Cardiac septum (tissue), 1 donor: ENCODE measurements around the gene SLC12A1. TPM values are rescaled to one million over a fixed set of nuclear protein-coding genes. Genes with fewer than 3 reads are reported as not detected.

ENCODE experiments used
- DNase-seq: peaks from one replicate; pipeline ENCODE4 v3.0.0-alpha.2; 2020; ENCODE audit warnings: low spot score
- intact Hi-C: fragments of 100-400 bp; cut with DNase I; formaldehyde crosslinking; loops from one replicate; pipeline ENCODE4 v1.14.0; 2022
- total RNA-seq: library from RNA; stranded (reverse); fragmentation: NEBNext Ultra II Directional; extraction: Animal tissue kit (Norgen Biotek cat#: 25700); gene quantifications from one replicate; pipeline ENCODE4 v1.2.1, GENCODE V29; 2021
- donor health status: DM: no; HTN: no; CAD: no.

Gene SLC12A1
- total RNA-seq, 1 donor from 2014 or later: not detected

DNA sequence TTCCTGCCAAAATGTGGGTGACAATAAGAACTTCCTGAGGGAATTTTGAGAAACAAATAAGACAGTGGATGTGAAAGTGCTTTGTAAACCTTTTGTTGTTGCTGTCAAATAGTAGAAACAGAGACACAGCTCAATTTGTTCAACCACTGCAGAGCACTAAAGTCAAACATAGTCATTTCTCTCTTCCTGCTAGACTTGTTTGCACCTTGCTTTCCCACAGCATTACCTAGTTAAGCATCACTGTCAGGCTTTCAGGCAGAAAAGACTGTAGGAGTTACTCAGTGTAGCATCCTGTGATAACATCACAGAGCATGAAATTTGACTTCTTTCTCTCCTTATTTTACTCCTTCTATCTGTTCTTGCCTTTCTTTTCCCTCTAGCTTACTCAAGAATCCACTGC lies 27.1 kb downstream of the SLC12A1 start:
- no peak for DNase-seq
- intact Hi-C loops: no loop called here

DNA sequence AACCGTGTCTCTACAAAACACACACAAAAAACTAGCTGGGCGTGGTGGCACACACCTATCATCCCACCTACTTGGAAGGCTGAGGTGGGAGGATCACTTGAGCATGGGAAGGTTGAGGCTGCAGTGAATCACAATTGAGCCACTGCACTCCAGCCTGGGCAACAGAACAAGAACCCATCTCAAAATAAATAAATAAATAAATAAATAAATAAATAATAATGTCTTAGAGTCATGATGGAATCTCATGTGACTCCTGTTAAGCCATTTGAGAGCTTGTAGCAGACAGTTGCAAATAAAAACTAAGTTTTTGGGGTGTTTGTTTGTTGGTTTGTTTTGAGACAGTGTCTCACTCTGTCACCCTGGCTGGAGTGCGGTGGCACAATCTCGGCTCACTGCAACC lies 33.2 kb downstream of the SLC12A1 start:
- intact Hi-C loops: no loop called here

DNA sequence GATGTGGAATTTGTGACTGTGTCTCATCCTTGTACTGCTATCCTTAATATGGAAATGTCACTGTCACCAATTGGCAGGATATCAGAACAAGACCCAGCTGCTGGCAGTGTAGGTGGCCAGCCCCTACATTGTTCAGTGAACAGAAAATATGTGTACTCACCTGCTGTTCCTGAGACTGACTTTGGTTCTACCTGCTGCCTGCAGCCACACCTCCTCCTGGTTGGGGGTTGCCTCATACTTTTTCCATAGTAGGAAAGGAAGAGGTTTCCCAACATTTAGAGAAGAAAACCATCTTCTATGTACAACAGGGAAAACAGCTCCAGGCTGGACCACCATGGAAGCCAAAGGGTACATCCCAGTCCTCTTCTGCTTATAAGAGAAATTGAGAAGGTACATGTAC lies 35.9 kb downstream of the SLC12A1 start:
- intact Hi-C loops: no loop called here
- DNase-seq: no peak

More for the DNA sequence above, 33.2 kb downstream of the SLC12A1 start:
- no peak for DNase-seq

DNA sequence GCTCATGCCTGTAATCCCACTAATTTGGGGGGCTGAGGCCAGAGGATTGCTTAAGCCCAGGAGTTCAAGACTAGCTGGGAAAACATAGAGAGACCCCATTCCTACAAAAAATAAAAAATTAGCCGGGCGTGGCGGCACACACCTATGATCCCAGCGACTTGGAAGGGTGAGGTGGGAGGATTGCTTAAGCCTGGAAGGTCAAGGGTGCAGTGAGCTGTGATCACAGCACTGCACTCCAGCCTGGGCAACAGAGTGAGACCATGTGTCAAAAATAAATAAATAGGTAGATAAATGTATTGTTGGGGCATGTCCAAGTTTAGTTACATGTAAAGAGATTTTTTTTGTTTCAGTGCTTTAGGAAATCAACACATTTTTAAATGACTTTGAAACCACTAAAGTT lies 36.4 kb downstream of the SLC12A1 start:
- intact Hi-C loops: no loop called here

DNA sequence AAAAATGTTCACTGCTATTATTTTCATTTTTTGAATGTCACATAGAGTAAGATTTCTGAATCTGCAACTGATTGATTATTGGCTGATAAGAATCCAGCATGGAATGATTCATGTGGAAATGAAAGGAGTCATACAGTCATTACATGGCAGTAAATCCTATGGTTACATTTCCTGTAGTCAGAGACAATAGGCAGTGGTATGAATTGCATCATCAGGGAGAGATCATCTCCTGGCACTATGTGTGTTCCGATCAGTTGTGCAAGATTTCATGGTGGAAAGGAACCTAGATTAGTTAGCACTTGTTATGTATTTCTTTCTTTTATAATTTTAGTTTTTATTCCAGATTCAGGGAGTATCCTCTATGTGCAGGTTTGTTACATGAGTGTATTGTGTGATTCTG lies 38.8 kb downstream of the SLC12A1 start:
- intact Hi-C loops: no loop called here
- DNase-seq: no peak

More for the DNA sequence above, 36.4 kb downstream of the SLC12A1 start:
- no peak for DNase-seq

DNA sequence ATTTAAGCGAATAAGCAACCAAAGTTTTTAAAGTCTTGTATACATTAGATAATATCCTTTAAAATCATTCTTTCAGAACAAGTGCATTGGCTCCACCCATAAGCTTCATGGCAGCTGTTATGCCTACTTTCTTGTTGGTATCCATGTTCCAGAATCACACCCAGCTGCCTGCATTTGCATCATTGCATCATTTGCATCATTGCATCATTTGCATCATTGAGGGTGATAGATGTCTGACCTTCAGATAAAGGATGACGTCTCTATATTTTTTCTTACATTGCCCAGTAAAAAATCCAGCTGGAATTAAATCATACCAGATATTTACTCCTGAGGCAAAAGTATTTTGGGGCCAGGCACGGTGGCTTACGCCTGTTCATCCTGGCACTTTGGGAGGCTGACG lies 42.3 kb downstream of the SLC12A1 start:
- DNase-seq: no peak
- intact Hi-C loops: no loop called here

DNA sequence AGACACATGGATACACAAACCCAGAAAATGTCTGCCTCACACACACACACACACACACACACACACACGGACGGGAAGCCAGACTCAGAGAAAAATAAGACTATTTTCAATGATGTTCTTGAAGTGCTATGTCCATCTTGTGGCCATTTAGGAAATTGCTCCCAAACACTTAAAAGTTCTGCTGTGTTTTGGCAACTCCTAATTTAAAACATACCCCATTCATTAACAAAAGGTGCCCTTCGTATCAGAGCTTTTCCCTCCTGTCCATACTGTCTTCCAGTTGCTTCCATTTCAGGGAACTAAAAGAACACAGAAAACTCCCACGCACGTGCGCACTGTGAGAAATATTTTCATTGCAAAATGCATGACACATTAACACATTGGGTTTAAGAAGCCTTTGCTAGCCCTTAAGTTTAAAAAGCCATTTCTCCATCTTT lies 44.6 kb downstream of the SLC12A1 start:
- intact Hi-C loops: loop anchor here (5.0 kb wide), 1 partner anchor 138 kb away; no protein-coding TSS in a partner anchor
- no peak for DNase-seq

DNA sequence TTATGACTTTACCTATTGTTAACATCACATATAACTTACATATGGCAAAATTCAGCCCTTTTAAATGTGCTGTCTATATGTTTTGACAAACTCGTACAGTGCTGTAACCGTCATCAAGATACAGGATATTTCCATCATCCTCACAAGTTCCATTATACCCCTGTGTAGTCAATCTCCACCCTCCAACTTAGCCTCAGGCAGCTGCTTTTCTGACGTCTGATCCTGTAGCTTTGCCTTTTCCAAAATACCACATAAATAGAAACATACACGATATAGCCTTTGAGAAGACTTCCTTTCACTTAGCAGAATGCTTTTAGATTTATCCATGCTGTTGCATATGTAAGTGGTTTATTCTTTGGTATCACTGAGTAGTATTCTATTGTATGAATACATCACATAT lies 47.1 kb downstream of the SLC12A1 start:
- intact Hi-C loops: loop anchor here (5.0 kb wide), 1 partner anchor 141 kb away; no protein-coding TSS in a partner anchor
- no peak for DNase-seq

DNA sequence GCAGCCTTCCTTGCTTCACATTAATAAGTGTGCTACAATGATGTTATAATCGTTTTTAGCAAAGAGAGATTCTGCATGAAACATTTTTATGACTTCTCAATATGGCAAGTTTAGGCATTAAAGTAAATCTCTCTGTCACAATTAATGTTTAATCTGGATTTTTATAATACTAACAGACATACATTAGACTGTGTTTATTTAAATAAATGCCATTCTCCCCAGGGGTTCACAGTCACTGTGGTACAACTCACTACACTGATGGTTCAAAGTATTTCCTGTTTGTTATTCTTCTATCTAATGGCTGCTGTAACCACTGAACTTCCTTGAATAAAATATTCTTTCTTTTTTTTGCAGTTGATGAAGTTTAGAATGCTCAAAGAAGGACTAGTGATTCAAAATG lies 59.0 kb downstream of the SLC12A1 start:
- intact Hi-C loops: no loop called here
- no peak for DNase-seq

DNA sequence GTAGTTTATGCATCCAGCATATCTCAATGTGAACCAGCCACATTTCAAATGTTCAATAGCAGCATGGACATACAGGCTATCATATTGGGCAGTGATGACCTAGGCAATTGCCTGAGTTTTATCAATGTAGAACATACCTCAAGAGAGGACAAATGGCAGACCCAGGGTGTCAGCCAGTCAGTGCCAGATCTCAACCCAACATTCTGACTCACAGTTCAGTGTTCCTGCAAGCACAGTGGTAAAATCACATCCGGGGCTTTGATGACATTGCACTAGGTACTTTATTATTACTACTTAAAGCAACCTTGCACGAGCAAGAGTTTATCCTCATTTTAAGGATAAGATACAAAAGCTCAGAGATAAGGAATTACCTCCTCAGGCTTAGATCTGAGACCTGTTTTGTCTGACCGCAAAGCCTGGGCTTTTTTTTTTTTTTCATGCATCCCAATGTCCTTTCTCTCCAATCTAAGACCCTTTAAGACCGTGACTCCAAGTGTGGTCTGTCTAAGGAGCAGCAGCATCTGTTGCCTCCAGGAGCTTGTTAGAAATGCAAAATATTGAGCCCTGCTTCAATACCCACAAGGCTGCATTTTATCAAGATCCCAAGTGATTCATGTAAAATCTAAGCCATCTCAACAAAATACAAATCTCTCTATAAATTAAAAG lies 60.1 kb downstream of the SLC12A1 start:
- intact Hi-C loops: no loop called here
- DNase-seq: no peak

DNA sequence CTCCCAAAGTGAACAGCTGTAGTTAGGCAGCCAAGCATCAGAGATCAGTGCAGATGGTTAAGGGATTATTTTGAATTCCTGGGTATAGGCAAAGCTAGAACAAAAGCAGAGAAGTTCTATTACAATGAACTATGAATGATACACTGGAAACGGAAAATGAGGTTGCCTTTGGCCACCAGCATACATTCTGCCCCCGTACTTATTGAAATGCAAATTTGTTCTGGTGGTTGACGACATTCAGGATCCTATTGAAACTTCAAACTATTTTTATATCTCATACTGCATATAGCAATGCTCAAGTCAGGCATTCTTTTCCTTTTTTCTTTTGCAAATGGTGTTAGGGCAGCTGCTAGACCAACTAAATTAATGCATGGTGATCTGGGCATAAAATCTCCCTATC lies 61.7 kb downstream of the SLC12A1 start:
- DNase-seq: no peak
- intact Hi-C loops: no loop called here

DNA sequence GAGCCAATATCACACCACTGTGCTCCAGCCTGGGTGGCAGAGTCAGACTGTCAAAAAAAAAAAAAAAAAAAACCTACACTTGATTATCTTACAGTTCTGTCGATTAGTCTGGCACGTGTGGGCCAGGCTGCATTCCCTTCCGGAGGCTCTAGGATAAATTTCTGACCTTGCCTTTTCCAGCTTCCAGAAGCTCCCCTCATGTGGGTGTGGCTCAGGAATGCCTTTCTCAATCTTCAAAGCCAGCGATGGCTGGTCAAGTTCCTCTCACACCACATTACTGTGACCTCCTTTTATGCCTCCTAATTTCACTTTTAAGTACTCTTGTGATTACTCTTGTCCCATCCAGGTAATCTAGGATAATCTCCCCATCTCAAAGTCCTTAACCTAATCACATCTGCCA lies 66.9 kb downstream of the SLC12A1 start:
- no peak for DNase-seq

DNA sequence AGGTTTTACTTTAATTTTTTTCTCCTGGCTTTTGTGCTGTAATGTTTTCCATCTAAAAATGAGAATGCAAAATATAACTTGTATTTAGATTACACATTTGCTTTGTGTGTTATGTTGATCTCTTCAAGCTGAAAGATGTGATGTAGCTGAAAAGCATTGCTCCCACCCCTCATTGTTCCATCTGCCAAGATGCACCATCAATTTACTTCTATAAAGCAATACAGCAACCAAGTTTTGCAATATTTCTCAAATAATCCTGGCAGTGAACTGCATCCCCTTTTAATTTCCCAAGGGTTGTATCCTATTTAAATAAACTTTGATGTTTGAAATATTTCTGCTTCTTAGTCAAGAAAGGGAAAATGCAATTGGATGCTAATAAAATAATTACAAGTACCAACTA lies 72.6 kb downstream of the SLC12A1 start:
- intact Hi-C loops: no loop called here
- DNase-seq: no peak

More for the DNA sequence above, 66.9 kb downstream of the SLC12A1 start:
- intact Hi-C loops: no loop called here

DNA sequence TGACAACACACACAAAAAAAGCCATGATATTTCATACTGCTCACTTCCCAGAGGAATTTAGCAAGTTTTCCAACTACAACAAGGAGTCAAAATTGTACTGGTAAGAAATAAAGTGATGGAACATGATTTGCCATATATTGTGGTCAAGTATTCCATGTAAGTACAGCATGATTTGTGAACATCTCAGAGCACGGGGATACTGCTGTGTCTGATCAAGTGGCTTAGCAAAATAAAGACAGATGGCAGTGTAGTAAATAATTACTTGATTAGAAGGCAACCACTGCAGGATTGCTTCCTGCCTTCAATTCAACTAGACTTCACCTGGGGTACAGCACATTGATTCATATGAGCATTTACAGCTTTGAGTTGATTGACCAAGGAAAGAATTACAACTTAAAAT lies 73.5 kb downstream of the SLC12A1 start:
- no peak for DNase-seq
- intact Hi-C loops: loop anchor here (10.0 kb wide), 2 partner anchors 105 to 165 kb away; partner anchors contain the start of gene MYEF2

DNA sequence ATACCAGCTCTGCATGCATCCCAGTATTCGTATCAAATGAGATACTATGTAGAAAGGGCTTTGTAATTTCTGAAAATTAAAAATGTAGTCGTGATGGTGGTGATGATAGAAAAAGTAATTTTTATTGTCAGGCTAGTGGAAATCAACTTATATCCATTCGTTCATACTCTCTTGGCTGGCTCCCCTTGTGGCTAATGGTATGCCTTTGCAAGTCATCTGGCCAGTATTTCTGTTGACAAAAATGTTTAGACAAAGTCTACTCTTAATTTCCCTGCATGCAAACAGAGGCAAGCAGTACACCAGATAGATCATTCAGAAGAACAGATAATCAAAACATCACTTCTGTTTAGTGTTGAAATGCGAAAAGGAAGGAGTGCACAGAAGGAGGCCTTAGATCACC lies 75.6 kb downstream of the SLC12A1 start:
- intact Hi-C loops: loop anchor here (10.0 kb wide), 2 partner anchors 107 to 167 kb away; partner anchors contain the start of gene MYEF2
- DNase-seq: no peak

DNA sequence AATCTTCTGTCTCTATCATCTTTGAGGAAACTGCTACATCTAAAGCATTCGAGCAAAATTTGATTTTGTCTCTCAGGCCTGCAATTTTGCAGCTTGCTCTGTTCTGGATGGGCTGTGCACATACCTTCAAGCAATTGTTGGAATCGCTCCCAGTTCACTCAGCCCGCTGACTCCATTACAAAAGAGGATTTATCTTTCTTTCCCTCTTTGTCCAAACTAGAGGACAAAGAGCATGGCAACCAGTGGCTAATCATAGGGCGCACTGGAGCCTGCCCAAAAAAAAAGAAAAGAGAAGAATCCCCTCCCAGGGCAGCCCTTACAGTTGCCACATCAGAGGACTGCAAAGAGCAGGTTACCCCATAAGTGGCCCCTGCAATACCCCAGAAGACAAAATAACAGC lies 76.1 kb downstream of the SLC12A1 start:
- intact Hi-C loops: loop anchor here (10.0 kb wide), 2 partner anchors 107 to 167 kb away; partner anchors contain the start of gene MYEF2
- no peak for DNase-seq

DNA sequence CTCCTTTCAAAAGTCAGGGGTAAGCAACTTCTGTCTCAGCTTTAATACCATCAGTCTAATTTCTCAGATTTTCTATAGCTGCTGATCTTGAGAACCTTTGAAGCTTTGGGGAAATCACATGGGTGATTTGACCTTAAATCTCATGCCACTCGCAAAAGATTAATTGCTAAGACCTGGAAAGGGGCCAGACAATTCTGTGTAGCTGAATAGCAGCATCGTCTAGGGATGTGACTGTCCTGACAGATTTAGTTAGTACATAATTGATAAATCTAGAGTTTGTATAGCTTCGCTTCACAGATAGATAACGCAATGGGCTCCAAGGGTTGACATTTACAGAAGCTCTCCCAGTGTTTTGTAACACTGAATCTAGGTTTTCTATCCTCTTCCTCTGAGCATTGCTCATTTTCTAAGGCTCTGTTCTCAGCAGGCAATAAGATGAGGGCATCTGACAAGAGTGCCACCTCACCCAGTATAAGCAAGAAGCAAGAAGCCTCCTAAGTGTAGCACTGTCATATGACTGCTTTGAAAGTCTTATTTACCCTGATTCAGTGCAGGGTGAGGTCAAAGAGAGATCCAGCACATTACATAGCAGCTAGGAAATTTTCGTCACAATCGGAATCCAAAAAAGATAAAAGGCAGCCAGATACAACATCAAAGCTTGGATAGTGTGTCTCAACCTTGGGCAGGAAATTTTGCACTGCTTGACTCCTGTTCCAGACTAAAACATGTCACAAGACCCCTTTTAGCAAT lies 77.5 kb downstream of the SLC12A1 start:
- no peak for DNase-seq

DNA sequence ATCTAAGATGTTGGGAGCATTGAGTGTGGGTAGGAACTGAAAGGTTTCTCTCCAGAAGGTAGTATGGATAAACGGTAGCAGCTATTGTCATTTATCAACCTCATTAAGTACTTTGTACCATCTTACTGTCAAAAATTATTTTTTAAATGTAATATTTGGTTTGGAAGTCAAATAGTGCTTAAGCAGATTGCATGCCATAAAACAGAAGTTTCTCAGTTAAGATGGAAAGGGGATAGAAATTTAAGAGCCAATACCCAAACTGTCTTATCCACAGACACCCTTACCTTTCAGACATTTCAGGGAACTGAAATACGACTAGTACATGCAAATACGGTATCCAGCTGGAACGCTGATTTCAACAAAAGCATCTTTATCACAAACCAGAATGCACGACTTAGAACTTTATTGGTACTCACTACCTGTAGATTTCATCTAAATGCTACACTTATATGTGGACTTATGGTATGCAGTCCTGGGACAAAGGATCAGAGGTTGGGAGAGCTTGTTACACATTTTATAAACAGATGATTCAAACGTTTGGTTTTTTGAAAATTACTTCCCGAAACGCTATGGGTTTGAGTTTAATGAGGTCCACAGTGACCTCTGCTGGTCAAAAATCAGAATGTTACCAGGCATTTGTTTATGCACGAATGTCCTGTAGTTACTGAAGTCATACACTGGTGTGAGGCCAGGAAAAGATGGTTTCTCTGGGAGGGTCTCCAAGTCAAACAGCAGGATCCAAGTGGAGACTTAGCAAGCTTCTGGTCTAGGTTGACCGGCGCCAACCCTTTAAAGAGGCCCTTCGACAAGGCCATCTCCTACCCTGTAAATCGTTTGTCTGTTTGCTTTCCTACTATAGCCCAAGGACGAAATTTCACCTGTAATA lies 79.5 kb downstream of the SLC12A1 start:
- intact Hi-C loops: loop anchor here (5.0 to 10.0 kb wide), 3 partner anchors 111 to 1088 kb away; partner anchors contain the start of gene MYEF2
- no peak for DNase-seq

More for the DNA sequence above, 77.5 kb downstream of the SLC12A1 start:
- intact Hi-C loops: loop anchor here (10.0 kb wide), 2 partner anchors 109 to 169 kb away; partner anchors contain the start of gene MYEF2

DNA sequence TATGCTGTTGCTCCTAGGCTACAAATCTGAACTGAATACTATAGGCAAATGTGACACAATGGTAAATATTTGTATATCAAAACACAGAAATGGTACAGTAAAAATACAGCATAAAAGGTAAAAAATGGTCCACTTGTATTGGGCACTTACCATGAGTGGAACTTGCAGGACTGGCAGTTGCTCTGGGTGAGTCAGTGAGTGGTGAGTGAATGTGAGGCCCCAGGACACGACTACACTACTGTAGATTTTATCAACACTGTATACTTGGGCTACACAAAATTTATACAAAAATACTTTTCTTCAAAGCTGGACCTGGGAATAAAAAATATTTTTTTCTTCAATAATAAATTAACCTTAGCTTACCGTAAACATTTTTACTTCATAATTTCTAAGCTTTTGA lies 83.5 kb downstream of the SLC12A1 start:
- no peak for DNase-seq
- intact Hi-C loops: loop anchor here (5.0 to 10.0 kb wide), 3 partner anchors 115 to 1092 kb away; partner anchors contain the start of gene MYEF2

DNA sequence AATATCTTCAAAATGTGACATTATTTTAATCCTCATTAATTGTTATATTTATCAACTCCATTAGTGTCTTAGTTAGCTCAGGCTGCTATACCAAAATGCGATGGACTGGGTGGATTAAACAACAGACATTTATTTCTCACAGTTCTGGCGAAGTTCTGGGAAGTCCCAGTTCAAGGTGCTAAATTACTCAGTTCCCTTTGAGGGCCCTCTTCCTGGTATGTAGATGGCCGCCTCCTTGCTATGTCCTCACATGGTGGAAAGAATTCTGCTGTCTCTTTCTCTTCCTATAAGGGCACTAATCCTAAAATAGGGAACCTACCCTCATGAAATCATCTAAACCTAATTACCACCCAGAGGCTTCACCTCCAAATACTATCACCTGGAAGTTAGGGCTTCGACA lies 86.4 kb downstream of the SLC12A1 start:
- intact Hi-C loops: no loop called here
- DNase-seq: no peak
